Measurements from ENCODE around the gene TDRD12.
"Not testable (repeated sequence)": the region's sequence is repeated elsewhere in the genome, so short reads cannot be mapped to it uniquely, and the experiment has no call there.

Gene TDRD12

DNA sequence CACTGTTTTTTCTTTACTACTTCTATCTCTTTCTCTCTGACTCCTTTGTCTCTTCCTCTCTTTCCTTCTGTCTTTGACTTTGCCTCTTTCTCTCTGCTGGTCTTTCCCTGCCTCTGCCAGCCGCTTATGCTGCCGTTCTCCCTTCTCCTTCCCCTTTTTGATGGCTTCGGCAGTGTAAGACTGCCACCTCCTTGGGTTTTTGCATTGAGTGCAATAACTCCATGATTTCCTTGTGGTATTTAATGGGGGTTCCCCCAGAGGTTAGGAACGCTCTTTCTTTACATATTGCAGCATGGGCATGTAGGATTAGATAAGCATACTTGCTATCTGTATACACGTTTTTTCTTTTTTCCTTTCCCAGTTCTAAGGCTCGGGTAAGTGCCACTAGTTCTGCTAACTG is 24.1 kb upstream of the TDRD12 start:
- H3K4me2 ChIP-seq (ENCODE audit: low read length); H3K27ac ChIP-seq (ENCODE audit: low read length); H3K9me3 ChIP-seq (ENCODE audit: insufficient read depth, low read length); H3K27me3 ChIP-seq (ENCODE audit: low read depth, low read length); H2AFZ ChIP-seq (ENCODE audit: low read depth, low read length); H3K9ac ChIP-seq (ENCODE audit: low read length); H3K36me3 ChIP-seq (replicated peaks; ENCODE audit: low read depth, low read length); H3K4me3 ChIP-seq (ENCODE audit: low read length): not testable (repeated sequence)
- Histone ChIP-seq H3K79me2 (ENCODE audit: low read length) (peaks cover 98% of the 10 kb centered on the region), H4K20me1 (ENCODE audit: insufficient read depth, low read length) (peaks cover 32% of the 10 kb centered on the region), H3K4me1 (ENCODE audit: low read length) (peaks cover 24% of the 10 kb centered on the region)

DNA sequence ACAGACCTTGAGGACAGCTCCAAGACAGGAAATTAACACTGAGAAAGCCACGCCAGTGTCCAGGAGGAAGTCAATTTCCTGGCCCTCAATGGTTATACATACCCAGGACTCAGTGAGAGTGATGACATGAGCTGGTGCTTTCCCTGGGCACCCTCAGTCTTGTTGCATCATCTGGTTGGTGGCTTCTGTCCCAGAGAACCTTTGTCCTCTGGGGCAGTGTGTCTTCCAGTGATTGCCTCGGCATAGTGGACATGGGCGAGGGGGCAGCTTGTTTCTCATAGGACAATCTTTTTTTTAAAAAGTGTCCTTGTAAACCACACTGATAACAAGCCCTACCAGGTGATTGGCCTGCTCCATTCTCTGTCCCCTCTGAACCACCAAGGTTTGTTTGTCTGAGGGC is 22.8 kb upstream of the TDRD12 start:
- H3K4me2 ChIP-seq (ENCODE audit: low read length); H3K9me3 ChIP-seq (ENCODE audit: insufficient read depth, low read length); H3K27me3 ChIP-seq (ENCODE audit: low read depth, low read length); H3K4me3 ChIP-seq (ENCODE audit: low read length); H3K9ac ChIP-seq (ENCODE audit: low read length); H2AFZ ChIP-seq (ENCODE audit: low read depth, low read length); H3K27ac ChIP-seq (ENCODE audit: low read length): not testable (repeated sequence)
- Histone ChIP-seq H3K79me2 (ENCODE audit: low read length) (peaks cover 100% of the 10 kb centered on the region), H4K20me1 (ENCODE audit: insufficient read depth, low read length) (peaks cover 39% of the 10 kb centered on the region), H3K4me1 (ENCODE audit: low read length) (peaks cover 15% of the 10 kb centered on the region), H3K36me3 (replicated peaks; ENCODE audit: low read depth, low read length) (peaks cover 21% of the 10 kb centered on the region)

DNA sequence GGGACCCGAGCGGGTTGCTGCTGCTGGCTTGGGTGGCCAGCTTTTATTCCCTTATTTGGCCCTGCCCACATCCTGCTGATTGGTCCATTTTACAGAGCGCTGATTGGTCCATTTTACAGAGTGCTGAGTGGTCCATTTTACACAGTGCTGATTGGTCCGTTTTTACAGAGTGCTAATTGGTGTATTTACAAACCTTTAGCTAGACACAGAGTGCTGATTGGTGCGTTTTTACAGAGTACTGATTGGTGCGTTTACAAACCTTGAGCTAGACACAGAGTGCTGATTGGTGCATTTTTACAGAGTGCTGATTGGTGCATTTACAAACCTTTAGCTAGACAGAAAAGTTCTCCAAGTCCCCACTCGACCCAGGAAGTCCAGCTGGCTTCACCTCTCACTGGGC is 19.4 kb upstream of the TDRD12 start:
- H3K27ac ChIP-seq (ENCODE audit: low read length); H3K4me3 ChIP-seq (ENCODE audit: low read length); H2AFZ ChIP-seq (ENCODE audit: low read depth, low read length); H3K4me1 ChIP-seq (ENCODE audit: low read length); H3K27me3 ChIP-seq (ENCODE audit: low read depth, low read length); H3K4me2 ChIP-seq (ENCODE audit: low read length); H3K9ac ChIP-seq (ENCODE audit: low read length); H3K9me3 ChIP-seq (ENCODE audit: insufficient read depth, low read length): not testable (repeated sequence)
- Histone ChIP-seq H3K79me2 (ENCODE audit: low read length) (peaks cover 99% of the 10 kb centered on the region), H3K36me3 (replicated peaks; ENCODE audit: low read depth, low read length) (peaks cover 46% of the 10 kb centered on the region), H4K20me1 (ENCODE audit: insufficient read depth, low read length) (peaks cover 36% of the 10 kb centered on the region)

- no peaks in the 10 kb centered on the region for H3K27me3 ChIP-seq (ENCODE audit: low read depth, low read length)
- H3K9ac ChIP-seq (ENCODE audit: low read length): no peak overlapping the region
- peaks cover 23% of the 10 kb centered on the region for H4K20me1 ChIP-seq (ENCODE audit: insufficient read depth, low read length)
- H3K79me2 ChIP-seq (ENCODE audit: low read length): peaks cover 99% of the 10 kb centered on the region
- no peaks in the 10 kb centered on the region for H3K4me1 ChIP-seq (ENCODE audit: low read length)
- peaks cover 61% of the 10 kb centered on the region for H3K36me3 ChIP-seq (replicated peaks; ENCODE audit: low read depth, low read length)
- TF ChIP-seq, protein P1, sequence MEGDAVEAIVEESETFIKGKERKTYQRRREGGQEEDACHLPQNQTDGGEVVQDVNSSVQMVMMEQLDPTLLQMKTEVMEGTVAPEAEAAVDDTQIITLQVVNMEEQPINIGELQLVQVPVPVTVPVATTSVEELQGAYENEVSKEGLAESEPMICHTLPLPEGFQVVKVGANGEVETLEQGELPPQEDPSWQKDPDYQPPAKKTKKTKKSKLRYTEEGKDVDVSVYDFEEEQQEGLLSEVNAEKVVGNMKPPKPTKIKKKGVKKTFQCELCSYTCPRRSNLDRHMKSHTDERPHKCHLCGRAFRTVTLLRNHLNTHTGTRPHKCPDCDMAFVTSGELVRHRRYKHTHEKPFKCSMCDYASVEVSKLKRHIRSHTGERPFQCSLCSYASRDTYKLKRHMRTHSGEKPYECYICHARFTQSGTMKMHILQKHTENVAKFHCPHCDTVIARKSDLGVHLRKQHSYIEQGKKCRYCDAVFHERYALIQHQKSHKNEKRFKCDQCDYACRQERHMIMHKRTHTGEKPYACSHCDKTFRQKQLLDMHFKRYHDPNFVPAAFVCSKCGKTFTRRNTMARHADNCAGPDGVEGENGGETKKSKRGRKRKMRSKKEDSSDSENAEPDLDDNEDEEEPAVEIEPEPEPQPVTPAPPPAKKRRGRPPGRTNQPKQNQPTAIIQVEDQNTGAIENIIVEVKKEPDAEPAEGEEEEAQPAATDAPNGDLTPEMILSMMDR (IDR thresholded peaks at IDR 0.05; ENCODE audit: low read depth, low read length): no peak
- TF ChIP-seq EZH2phosphoT487 (IDR thresholded peaks at IDR 0.05; ENCODE audit: low read depth): no peak
- peaks cover 8% of the 10 kb centered on the region; the same call in 1 of the 2 replicates for H3K9me3 ChIP-seq (ENCODE audit: insufficient read depth, low read length)
- no peak overlapping the region for H2AFZ ChIP-seq (ENCODE audit: low read depth, low read length)
- no peak overlapping the region for H3K4me3 ChIP-seq (ENCODE audit: low read length)
- no peak overlapping the region for H3K27ac ChIP-seq (ENCODE audit: low read length)
- no peak overlapping the region for H3K4me2 ChIP-seq (ENCODE audit: low read length)
Observed at GRCh38 chr19:32702010-32702409, 17.6 kb upstream of the TDRD12 start.

DNA sequence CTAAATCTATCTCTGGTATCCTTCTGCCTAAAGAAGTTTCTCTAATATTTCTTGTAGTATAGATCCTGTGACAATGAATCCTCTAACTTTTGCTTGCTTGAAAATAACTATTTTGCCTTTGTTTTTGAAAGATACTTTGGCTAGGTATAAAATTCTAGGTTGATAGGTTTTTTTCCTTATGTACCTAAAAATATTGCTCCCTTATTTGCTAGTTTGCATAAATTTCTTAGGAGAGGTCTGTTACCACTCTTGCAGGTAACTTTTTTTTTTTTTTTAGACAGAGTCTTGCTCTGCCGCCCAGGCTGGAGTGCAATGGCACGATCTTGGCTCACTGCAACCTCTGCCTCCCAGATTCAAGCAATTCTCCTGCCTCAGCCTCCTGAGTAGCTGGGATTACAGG is 15.6 kb upstream of the TDRD12 start:
- peaks cover 70% of the 10 kb centered on the region for H3K36me3 ChIP-seq (replicated peaks; ENCODE audit: low read depth, low read length)
- H3K4me1 ChIP-seq (ENCODE audit: low read length); H3K9me3 ChIP-seq (ENCODE audit: insufficient read depth, low read length); H3K27ac ChIP-seq (ENCODE audit: low read length); H2AFZ ChIP-seq (ENCODE audit: low read depth, low read length); H3K27me3 ChIP-seq (ENCODE audit: low read depth, low read length); H3K4me2 ChIP-seq (ENCODE audit: low read length); H3K4me3 ChIP-seq (ENCODE audit: low read length); H3K9ac ChIP-seq (ENCODE audit: low read length): not testable (repeated sequence)
- peaks cover 16% of the 10 kb centered on the region for H4K20me1 ChIP-seq (ENCODE audit: insufficient read depth, low read length)
- H3K79me2 ChIP-seq (ENCODE audit: low read length): peaks cover 93% of the 10 kb centered on the region

GRCh38 chr19:32708457-32708856 is 11.1 kb upstream of the TDRD12 start:
- no peak for TF ChIP-seq EZH2phosphoT487 (IDR thresholded peaks at IDR 0.05; ENCODE audit: low read depth)
- TF ChIP-seq, protein P1 (IDR thresholded peaks at IDR 0.05; ENCODE audit: low read depth, low read length): no peak
- no peak overlapping the region for H3K4me2 ChIP-seq (ENCODE audit: low read length)

More at GRCh38 chr19:32708457-32708856, 11.1 kb upstream of the TDRD12 start:
- Histone ChIP-seq H4K20me1 (ENCODE audit: insufficient read depth, low read length) (peaks cover 7% of the 10 kb centered on the region), H3K4me3 (ENCODE audit: low read length) (no peak overlapping the region), H3K27me3 (ENCODE audit: low read depth, low read length) (no peaks in the 10 kb centered on the region), H3K9me3 (ENCODE audit: insufficient read depth, low read length) (peaks cover 5% of the 10 kb centered on the region; the same call in 1 of the 2 replicates), H3K36me3 (replicated peaks; ENCODE audit: low read depth, low read length) (peaks cover 54% of the 10 kb centered on the region), H3K27ac (ENCODE audit: low read length) (no peak overlapping the region), H3K79me2 (ENCODE audit: low read length) (peaks cover 52% of the 10 kb centered on the region), H3K4me1 (ENCODE audit: low read length) (no peaks in the 10 kb centered on the region), H3K9ac (ENCODE audit: low read length) (no peak overlapping the region), H2AFZ (ENCODE audit: low read depth, low read length) (no peak overlapping the region)
